Mesenchymal stem cell (in vitro differentiated cells and primary cell): ENCODE data around the gene LTC4S.

Experiments
- DNase-seq: peaks from one replicate; pipeline ENCODE4 v3.0.0-alpha.2; 2013
- H2AFZ ChIP-seq: one replicate; pipeline ENCODE4 v1.6.1; 2013; ENCODE audit warnings: low read depth, mild to moderate bottlenecking, control low read depth, inconsistent platforms, low read length, moderate library complexity
- H2AK5ac ChIP-seq: 2 replicates; pipeline ENCODE4 v1.6.1; 2013; ENCODE audit warnings: low read length, moderate library complexity, mild to moderate bottlenecking, inconsistent platforms; ENCODE audit not compliant: severe bottlenecking
- H2BK120ac ChIP-seq: one replicate; pipeline ENCODE4 v1.6.1; 2013; ENCODE audit warnings: low read depth, mild to moderate bottlenecking, inconsistent platforms, low read length, moderate library complexity
- H2BK12ac ChIP-seq, 2 experiments: one replicate each; pipeline ENCODE4 v1.6.1; 2013; ENCODE audit warnings: inconsistent platforms in 2 of 2, low read length in 2 of 2, mild to moderate bottlenecking in 2 of 2, moderate library complexity in 2 of 2, control low read depth in 1 of 2
- H2BK15ac ChIP-seq: one replicate; pipeline ENCODE4 v1.6.1; 2013; ENCODE audit warnings: mild to moderate bottlenecking, low read depth, inconsistent platforms; ENCODE audit not compliant: poor library complexity, severe bottlenecking
- H2BK5ac ChIP-seq: 2 replicates; pipeline ENCODE4 v1.6.1; 2013; ENCODE audit warnings: low read depth, mild to moderate bottlenecking, low read length, control low read depth, inconsistent platforms; ENCODE audit not compliant: poor library complexity, severe bottlenecking
- H3K14ac ChIP-seq, 2 experiments: one replicate each; pipeline ENCODE4 v1.6.1; 2013; ENCODE audit warnings: inconsistent platforms in 2 of 2, low read length in 2 of 2, control low read depth in 1 of 2, mild to moderate bottlenecking in 1 of 2, moderate library complexity in 1 of 2
- H3K18ac ChIP-seq, 2 experiments: one replicate each; pipeline ENCODE4 v1.6.1; 2013; ENCODE audit warnings: inconsistent platforms in 2 of 2, low read length in 2 of 2, control low read depth in 1 of 2, low read depth in 1 of 2, mild to moderate bottlenecking in 1 of 2
- H3K23ac ChIP-seq, 2 experiments: one replicate each; pipeline ENCODE4 v1.6.1; 2013; ENCODE audit warnings: inconsistent platforms in 2 of 2, low read length in 2 of 2, mild to moderate bottlenecking in 2 of 2, moderate library complexity in 2 of 2, control low read depth in 1 of 2
- H3K27ac ChIP-seq: 2 replicates; pipeline ENCODE4 v1.5.1; 2013; ENCODE audit warnings: mild to moderate bottlenecking, moderate library complexity, low read length, control low read depth, inconsistent platforms; ENCODE audit not compliant: poor library complexity, severe bottlenecking
- H3K27me3 ChIP-seq, 2 experiments: 2 replicates each; pipeline versions ENCODE4 v1.6.1 to v1.7.0; 2013; ENCODE audit warnings: low read length in 2 of 2, mild to moderate bottlenecking in 2 of 2, moderate library complexity in 2 of 2, control low read depth in 1 of 2, inconsistent platforms in 1 of 2; ENCODE audit not compliant: control insufficient read depth in 1 of 2, insufficient read depth in 1 of 2
- H3K36me3 ChIP-seq, 2 experiments: 2 replicates each; pipeline versions ENCODE4 v1.6.1 to v1.7.0; 2013; ENCODE audit warnings: low read length in 2 of 2, control low read depth in 1 of 2, inconsistent platforms in 1 of 2, low read depth in 1 of 2, mild to moderate bottlenecking in 1 of 2; ENCODE audit not compliant: insufficient read depth in 2 of 2, control insufficient read depth in 1 of 2
- H3K4ac ChIP-seq, 2 experiments: one replicate each; pipeline ENCODE4 v1.6.1; 2013; ENCODE audit warnings: inconsistent platforms in 2 of 2, low read length in 2 of 2, mild to moderate bottlenecking in 2 of 2, moderate library complexity in 2 of 2, control low read depth in 1 of 2, low read depth in 1 of 2
- H3K4me1 ChIP-seq: 2 replicates; pipeline ENCODE4 v1.6.1; 2013; ENCODE audit warnings: low read depth, low read length, control low read depth; ENCODE audit not compliant: control insufficient read depth, insufficient read depth
- H3K4me2 ChIP-seq: 2 replicates; pipeline ENCODE4 v1.6.1; 2013; ENCODE audit warnings: low read length, mild to moderate bottlenecking, inconsistent platforms; ENCODE audit not compliant: poor library complexity, severe bottlenecking
- H3K4me3 ChIP-seq, 2 experiments: 2 replicates each; pipeline versions ENCODE4 v1.5.1 to v1.7.0; 2013; ENCODE audit warnings: low read length in 2 of 2, mild to moderate bottlenecking in 2 of 2, control low read depth in 1 of 2, low read depth in 1 of 2; ENCODE audit not compliant: insufficient read depth in 1 of 2
- H3K79me1 ChIP-seq: replicated peaks from 2 replicates; pipeline ENCODE4 v1.6.1; 2013; ENCODE audit warnings: mild to moderate bottlenecking, control low read depth, low read length, inconsistent platforms; ENCODE audit not compliant: poor library complexity, severe bottlenecking
- H3K9ac ChIP-seq: 2 replicates; pipeline ENCODE4 v1.7.0; 2013; ENCODE audit warnings: mild to moderate bottlenecking, low read length, moderate library complexity
- H3K9me3 ChIP-seq: 2 replicates; pipeline ENCODE4 v1.7.0; 2013; ENCODE audit warnings: mild to moderate bottlenecking, low read length; ENCODE audit not compliant: control insufficient read depth
- H4K8ac ChIP-seq: one replicate; pipeline ENCODE4 v1.6.1; 2013; ENCODE audit warnings: inconsistent platforms, mild to moderate bottlenecking, low read length, moderate library complexity
- H4K91ac ChIP-seq: one replicate; pipeline ENCODE4 v1.6.1; 2013; ENCODE audit warnings: mild to moderate bottlenecking, low read length, inconsistent platforms
- WGBS: methylation state at CpG from one replicate; pipeline ENCODE4 v1.1.7; 2013; ENCODE audit warnings: mixed read lengths; 5-methylcytosine and 5-hydroxymethylcytosine counted together

Gene LTC4S

DNA sequence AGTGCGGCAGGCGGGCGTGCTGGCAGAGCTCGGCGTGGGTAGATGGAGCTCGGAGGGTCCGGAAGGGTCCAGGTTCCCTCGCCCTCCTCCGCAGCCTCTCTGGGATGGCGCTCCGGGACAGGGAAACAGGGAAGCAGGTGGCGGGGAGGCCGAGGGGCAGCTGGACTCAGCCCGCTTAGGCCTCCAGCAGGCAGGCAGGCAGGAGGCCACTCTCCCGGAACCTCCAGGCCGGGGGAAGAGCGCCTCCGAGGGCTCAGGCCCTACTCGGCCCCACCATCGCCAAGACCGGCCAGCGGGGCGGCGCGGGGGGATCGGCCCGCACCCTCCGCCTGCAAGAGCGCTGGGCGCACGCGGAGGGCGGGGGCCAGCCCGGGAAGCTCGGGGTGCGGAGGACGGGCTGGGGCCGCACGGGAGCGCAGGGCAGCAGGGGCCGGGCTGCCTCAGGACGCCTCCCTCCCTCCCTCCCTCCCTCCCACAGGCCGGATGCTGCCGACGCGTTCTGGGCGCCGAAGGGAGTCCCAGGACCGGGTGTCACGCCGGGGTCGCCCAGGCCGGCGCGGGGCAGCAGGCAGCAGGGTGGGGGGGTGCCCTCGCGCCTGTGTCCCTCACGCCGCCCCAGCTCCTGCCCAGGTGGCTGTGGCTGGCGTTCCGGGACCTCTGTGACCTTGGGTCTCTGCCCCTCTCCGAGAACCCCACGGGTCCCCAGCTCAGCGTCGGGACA is 11.9 kb downstream of the LTC4S start:
- Histone ChIP-seq H3K4me3 (peak overlapping the region; percentile 84 to 98), H3K4me2 (peak overlapping the region; percentile 93), H3K36me3 (peaks cover 11 to 37% of the 10 kb centered on the region in 2 experiments), H4K8ac (peak overlapping the region; percentile 57), H3K27me3 (no peaks in the 10 kb centered on the region), H3K23ac (no peak overlapping the region), H2BK15ac (peak overlapping the region; percentile 86), H2AFZ (no peak overlapping the region), H3K18ac (peak overlapping the region; percentile 92 to 98), H3K14ac (peak overlapping the region; percentile 92 to 97), H2BK120ac (peak overlapping the region; percentile 99), H3K9ac (peak overlapping the region; percentile 87), H3K27ac (peak overlapping the region; percentile 13), H3K4me1 (peaks cover 45% of the 10 kb centered on the region), H3K4ac (peak overlapping the region; percentile 77 to 96), H2BK12ac (peak overlapping the region; percentile 55 to 85), H4K91ac (peak overlapping the region; percentile 76), H2BK5ac (peak overlapping the region; percentile 84), H3K9me3 (no peaks in the 10 kb centered on the region), H2AK5ac (no peak overlapping the region), H3K79me1 (peaks cover 11% of the 10 kb centered on the region)
- WGBS = 8% methylated on average over 43 of the region's 65 CpGs
- DNase-seq = peak; percentile 42

DNA sequence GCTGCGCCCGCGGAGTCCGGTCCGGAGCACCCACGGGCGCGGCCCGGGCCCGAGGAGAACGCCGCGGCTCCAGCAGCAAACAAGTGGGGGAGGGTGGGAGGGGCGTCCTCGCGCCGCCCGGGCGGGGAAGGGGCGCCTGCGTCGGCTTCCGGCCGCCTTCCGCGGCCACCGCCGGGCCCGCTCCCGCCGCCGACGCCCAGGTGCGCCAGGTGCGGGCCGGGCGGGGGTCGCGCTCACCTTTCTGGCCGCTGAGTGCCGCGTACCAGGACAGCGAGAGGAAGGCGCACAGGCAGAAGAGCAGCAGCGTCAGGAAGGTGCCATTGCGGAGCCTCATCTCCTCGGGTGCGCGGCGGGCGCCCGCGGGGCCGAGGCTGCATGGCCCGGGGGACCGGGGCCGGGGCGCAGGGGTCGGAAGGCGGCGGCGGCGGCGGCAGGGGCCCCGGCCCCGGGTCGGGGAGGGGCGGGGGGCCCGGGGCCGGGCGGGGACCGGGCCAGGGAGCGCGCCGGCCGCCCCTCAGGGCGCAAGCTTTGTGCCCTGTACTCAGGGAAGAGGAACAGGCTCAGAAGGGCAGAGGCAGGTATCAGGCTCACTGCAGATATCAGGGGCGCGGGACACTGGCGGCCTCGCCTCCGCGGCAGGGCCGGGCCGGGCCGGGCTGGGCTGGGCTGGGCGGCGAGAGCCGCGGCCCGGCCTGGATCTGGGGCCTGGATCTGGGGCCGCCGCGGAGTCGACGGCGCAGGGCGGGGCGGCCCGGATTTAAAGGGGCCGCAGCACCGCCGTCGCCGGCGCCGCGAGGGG is 12.7 kb downstream of the LTC4S start, which contains the start of gene MGAT4B:
TSS of gene MGAT4B (minus strand) at position 617 of the 799 bp plus-strand sequence. CDS start at position 334, 283 bp downstream.
- under 1% methylated on average over 57 of the region's 108 CpGs for WGBS

GRCh38 chr5:179812135-179812825 is 18.5 kb downstream of the LTC4S start:
- no peak overlapping the region for H3K4me2 ChIP-seq
- DNase-seq = no peak
- no peak overlapping the region for H3K14ac ChIP-seq
- H3K9ac ChIP-seq = no peak overlapping the region
- H2BK15ac ChIP-seq = no peak overlapping the region
- H3K9me3 ChIP-seq = no peaks in the 10 kb centered on the region
- no peak overlapping the region for H2BK5ac ChIP-seq
- H3K79me1 ChIP-seq = peaks cover 27% of the 10 kb centered on the region
- peaks cover 31 to 33% of the 10 kb centered on the region in 2 experiments for H3K36me3 ChIP-seq
- no peaks in the 10 kb centered on the region for H3K27me3 ChIP-seq
- no peak overlapping the region for H2BK12ac ChIP-seq
- no peak overlapping the region for H4K8ac ChIP-seq
- no peak overlapping the region for H3K23ac ChIP-seq
- H2BK120ac ChIP-seq = no peak overlapping the region
- H3K4me1 ChIP-seq = peaks cover 15% of the 10 kb centered on the region
- WGBS = 94% methylated on average over 27 of the region's 27 CpGs
- H4K91ac ChIP-seq = no peak overlapping the region
- no peak overlapping the region for H3K18ac ChIP-seq
- no peak overlapping the region for H3K27ac ChIP-seq
- H3K4ac ChIP-seq = no peak overlapping the region
- no peak overlapping the region for H2AFZ ChIP-seq
- no peak overlapping the region for H3K4me3 ChIP-seq
- H2AK5ac ChIP-seq = no peak overlapping the region

More for the DNA sequence above, 12.7 kb downstream of the LTC4S start, which contains the start of gene MGAT4B:
- Histone ChIP-seq H3K36me3 (peaks cover 5 to 36% of the 10 kb centered on the region in 2 experiments), H2AK5ac (no peak within 1 kb of the TSS), H3K9me3 (no peaks in the 10 kb centered on the region), H3K18ac (peak within 1 kb of the TSS; percentile 99 to 100), H2BK5ac (peak within 1 kb of the TSS; percentile 87), H4K8ac (peak within 1 kb of the TSS; percentile 81), H2AFZ (peak within 1 kb of the TSS; percentile 3), H3K4me3 (peak within 1 kb of the TSS; percentile 84 to 98), H3K9ac (peak within 1 kb of the TSS; percentile 87), H3K27me3 (no peaks in the 10 kb centered on the region), H3K4me1 (peaks cover 45% of the 10 kb centered on the region), H3K27ac (peak within 1 kb of the TSS; percentile 94), H3K4me2 (peak within 1 kb of the TSS; percentile 93), H3K23ac (peak within 1 kb of the TSS in 1 of 2 experiments; percentile 99), H2BK15ac (peak within 1 kb of the TSS; percentile 93), H2BK120ac (peak within 1 kb of the TSS; percentile 99), H4K91ac (peak within 1 kb of the TSS; percentile 95), H3K79me1 (peaks cover 9% of the 10 kb centered on the region), H3K4ac (peak within 1 kb of the TSS; percentile 89 to 98), H3K14ac (peak within 1 kb of the TSS; percentile 92 to 100), H2BK12ac (peak within 1 kb of the TSS in 1 of 2 experiments; percentile 85)
- peak; percentile 70 for DNase-seq
